Hypothalamus (tissue), 51 donors: ENCODE data around the gene BLM.
"Not testable (repeated sequence)": the region's sequence is repeated elsewhere in the genome, so short reads cannot be mapped to it uniquely, and the experiment has no call there.

Source experiments
- DNase-seq, 51 donors: peaks; one replicate each; lab custom pipeline; 2025; lab: John Stamatoyannopoulos, UW

The BLM gene

GRCh38 chr15:90818251-90819210 is 101.4 kb downstream of the BLM start:
- peak in 2 of 51 donors; percentile 17 to 28 for DNase-seq

- DNase-seq = no peak
Measured at GRCh38 chr15:90819390-90819789, 102.2 kb downstream of the BLM start.

- DNase-seq = no peak
Measured at GRCh38 chr15:90819850-90820249, 102.7 kb downstream of the BLM start.

- no peak for DNase-seq
Measured at GRCh38 chr15:90820481-90820880, 103.3 kb downstream of the BLM start.

- DNase-seq = no peak
Measured at GRCh38 chr15:90822204-90822955, 105.2 kb downstream of the BLM start.

- no peak for DNase-seq
Measured at GRCh38 chr15:90823455-90823974, 106.4 kb downstream of the BLM start.

- DNase-seq = not testable (repeated sequence)
Measured at GRCh38 chr15:90825115-90825899, 108.2 kb downstream of the BLM start.

- DNase-seq = not testable (repeated sequence)
Measured at GRCh38 chr15:90826206-90826885, 109.2 kb downstream of the BLM start.

GRCh38 chr15:90826886-90827435 is 109.8 kb downstream of the BLM start:
- no peak for DNase-seq

- no peak for DNase-seq
Measured at GRCh38 chr15:90828111-90828510, 111.0 kb downstream of the BLM start.

- no peak for DNase-seq
Measured at GRCh38 chr15:90829126-90829525, 112.0 kb downstream of the BLM start.

GRCh38 chr15:90829942-90830440 is 112.8 kb downstream of the BLM start:
- DNase-seq = peak in 5 of 51 donors; percentile 15 to 40 (median 26)

- DNase-seq = no peak
Measured at GRCh38 chr15:90834626-90835025, 117.5 kb downstream of the BLM start.

GRCh38 chr15:90836296-90836871 is 119.2 kb downstream of the BLM start:
- DNase-seq = no peak

- DNase-seq = no peak
Measured at GRCh38 chr15:90837094-90837493, 119.9 kb downstream of the BLM start.

- DNase-seq = no peak
Measured at GRCh38 chr15:90838139-90838538, 121.0 kb downstream of the BLM start.

- no peak for DNase-seq
Measured at GRCh38 chr15:90838544-90838943, 121.4 kb downstream of the BLM start.

- DNase-seq = peak in 16 of 51 donors; percentile 16 to 75 (median 32)
Measured at GRCh38 chr15:90839187-90840071, 122.3 kb downstream of the BLM start.
